Measurements from ENCODE around the gene MST1. TPM values are rescaled to one million over a fixed set of nuclear protein-coding genes. Genes with fewer than 3 reads are reported as not detected.

MST1 gene
- total and polyA plus RNA-seq, 9 of the 15 experiments (the other 6 are each of a cell fraction or from before 2014, with no cell fraction given): 0.08 to 1.8 (median 0.40) TPM

DNA sequence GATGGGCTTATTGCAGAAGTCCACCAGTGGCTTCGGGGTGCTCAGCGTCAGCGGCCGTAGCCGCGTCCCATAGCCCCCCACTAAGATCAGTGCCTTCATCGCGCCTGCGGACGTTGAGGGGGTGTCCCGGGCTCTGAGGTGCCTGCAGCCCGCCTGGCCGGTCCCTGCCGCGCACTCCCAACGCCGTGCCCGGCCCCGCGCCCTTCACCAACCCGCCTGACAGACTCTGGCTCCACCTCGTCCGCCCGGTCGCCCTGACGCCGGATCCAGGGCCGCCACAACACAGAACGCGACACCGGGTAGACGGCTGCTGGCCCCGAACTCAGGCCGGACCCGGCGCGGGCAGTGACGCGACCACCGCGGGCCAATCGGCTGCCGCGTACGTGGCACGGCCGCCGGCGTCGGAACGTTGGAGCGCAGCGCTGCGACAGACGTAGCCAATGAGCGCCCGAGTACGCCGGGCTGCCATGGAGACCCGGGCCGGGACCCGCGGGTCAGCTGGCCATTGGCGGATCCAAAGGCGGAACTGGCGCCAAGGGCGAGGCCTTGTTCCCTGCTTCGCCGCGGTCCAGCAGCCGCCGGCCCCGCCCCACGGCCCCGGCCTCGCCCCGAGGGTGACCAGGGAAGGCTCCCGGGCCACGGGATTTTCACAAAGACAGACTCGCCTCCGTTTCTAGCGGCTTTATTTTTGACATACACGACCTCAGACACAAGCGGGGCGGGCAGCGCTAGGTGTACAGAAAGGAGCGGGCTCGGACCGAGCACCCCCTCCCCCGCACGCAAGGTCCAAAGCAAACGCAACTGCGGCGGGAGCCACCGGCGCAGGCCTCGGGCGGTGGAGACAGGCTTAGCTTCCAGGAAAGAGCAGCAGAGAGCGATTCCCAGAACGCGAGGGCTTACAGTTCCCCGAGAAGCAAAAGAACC is 34.6 kb upstream of the MST1 start, which contains the start of gene GMPPB (continued):
- TF ChIP-seq, protein P1, sequence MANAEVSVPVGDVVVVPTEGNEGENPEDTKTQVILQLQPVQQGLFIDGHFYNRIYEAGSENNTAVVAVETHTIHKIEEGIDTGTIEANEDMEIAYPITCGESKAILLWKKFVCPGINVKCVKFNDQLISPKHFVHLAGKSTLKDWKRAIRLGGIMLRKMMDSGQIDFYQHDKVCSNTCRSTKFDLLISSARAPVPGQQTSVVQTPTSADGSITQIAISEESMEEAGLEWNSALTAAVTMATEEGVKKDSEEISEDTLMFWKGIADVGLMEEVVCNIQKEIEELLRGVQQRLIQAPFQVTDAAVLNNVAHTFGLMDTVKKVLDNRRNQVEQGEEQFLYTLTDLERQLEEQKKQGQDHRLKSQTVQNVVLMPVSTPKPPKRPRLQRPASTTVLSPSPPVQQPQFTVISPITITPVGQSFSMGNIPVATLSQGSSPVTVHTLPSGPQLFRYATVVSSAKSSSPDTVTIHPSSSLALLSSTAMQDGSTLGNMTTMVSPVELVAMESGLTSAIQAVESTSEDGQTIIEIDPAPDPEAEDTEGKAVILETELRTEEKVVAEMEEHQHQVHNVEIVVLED (CRISPR knock-in tag; IDR thresholded peaks at IDR 0.05): peak; percentile 99
- TF ChIP-seq, protein P2, sequence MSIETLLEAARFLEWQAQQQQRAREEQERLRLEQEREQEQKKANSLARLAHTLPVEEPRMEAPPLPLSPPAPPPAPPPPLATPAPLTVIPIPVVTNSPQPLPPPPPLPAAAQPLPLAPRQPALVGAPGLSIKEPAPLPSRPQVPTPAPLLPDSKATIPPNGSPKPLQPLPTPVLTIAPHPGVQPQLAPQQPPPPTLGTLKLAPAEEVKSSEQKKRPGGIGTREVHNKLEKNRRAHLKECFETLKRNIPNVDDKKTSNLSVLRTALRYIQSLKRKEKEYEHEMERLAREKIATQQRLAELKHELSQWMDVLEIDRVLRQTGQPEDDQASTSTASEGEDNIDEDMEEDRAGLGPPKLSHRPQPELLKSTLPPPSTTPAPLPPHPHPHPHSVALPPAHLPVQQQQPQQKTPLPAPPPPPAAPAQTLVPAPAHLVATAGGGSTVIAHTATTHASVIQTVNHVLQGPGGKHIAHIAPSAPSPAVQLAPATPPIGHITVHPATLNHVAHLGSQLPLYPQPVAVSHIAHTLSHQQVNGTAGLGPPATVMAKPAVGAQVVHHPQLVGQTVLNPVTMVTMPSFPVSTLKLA (conservative IDR thresholded peaks at IDR 0.05): peak in 1 of 2 experiments; percentile 84; a peak in 2 of 4 replicates
- TF ChIP-seq NEUROD1 (IDR thresholded peaks at IDR 0.05; ENCODE audit: borderline replicate concordance, low read depth, low read length, partially characterized antibody): no peak
- peak; percentile 98 for TF ChIP-seq CREM (IDR thresholded peaks at IDR 0.05; ENCODE audit: low read depth)
- TF ChIP-seq ELF2 (CRISPR knock-in tag; IDR thresholded peaks at IDR 0.05): 0 out of 2 replicates have a peak, but pooled peaks have one; percentile 36
- TF ChIP-seq KDM5B (IDR thresholded peaks at IDR 0.05; ENCODE audit: insufficient replicate concordance, low read depth, low read length): peak; percentile 53
- no peak for TF ChIP-seq GATAD2B (IDR thresholded peaks at IDR 0.05; ENCODE audit: borderline replicate concordance)
- TF ChIP-seq THRAP3 (IDR thresholded peaks at IDR 0.05; ENCODE audit: borderline replicate concordance): no peak
- peak; percentile 73 for TF ChIP-seq SUPT5H (IDR thresholded peaks at IDR 0.05)
- peak; percentile 96 for TF ChIP-seq RBM25 (IDR thresholded peaks at IDR 0.05; ENCODE audit: low read depth, low read length, severe bottlenecking)
- TF ChIP-seq TAF1 (IDR thresholded peaks at IDR 0.05; ENCODE audit: control insufficient read depth, extremely low read depth, insufficient read depth, low read length, severe bottlenecking): peak; percentile 4
- TF ChIP-seq ETV6 (IDR thresholded peaks at IDR 0.05; ENCODE audit: borderline replicate concordance in 1 of 2, low read depth in 2 of 2, low read length in 1 of 2): no peak
- peak; percentile 82; the same call in 1 of the 2 replicates for TF ChIP-seq ETV6 (CRISPR knock-in tag; IDR thresholded peaks at IDR 0.05; ENCODE audit: borderline replicate concordance)
- TF ChIP-seq MECOM (CRISPR knock-in tag; IDR thresholded peaks at IDR 0.05): no peak
- no peak for TF ChIP-seq ZNF444 (CRISPR knock-in tag; IDR thresholded peaks at IDR 0.05)
- TF ChIP-seq ZKSCAN1 (IDR thresholded peaks at IDR 0.05; ENCODE audit: low read depth, low read length): no peak
- TF ChIP-seq ZNF282 (CRISPR knock-in tag; IDR thresholded peaks at IDR 0.05): no peak
- peak; percentile 43 to 55; a peak in 1 of 4 replicates for TF ChIP-seq SIN3A (IDR thresholded peaks at IDR 0.05; ENCODE audit: borderline replicate concordance in 2 of 2, control insufficient read depth in 1 of 2, low read depth in 2 of 2, low read length in 2 of 2)
- TF ChIP-seq RCOR1 (IDR thresholded peaks at IDR 0.05; ENCODE audit: borderline replicate concordance in 1 of 2, low read depth in 2 of 2, low read length in 2 of 2): 0 out of 4 replicates have a peak, but pooled peaks of 1 of the 2 experiments have one; percentile 2
- TF ChIP-seq NR3C1 (CRISPR knock-in tag; IDR thresholded peaks at IDR 0.05): no peak
- TF ChIP-seq ZNF436 (CRISPR knock-in tag; IDR thresholded peaks at IDR 0.05): no peak
- TF ChIP-seq ZNF644 (tag; IDR thresholded peaks at IDR 0.05; ENCODE audit: low read depth): no peak
- TF ChIP-seq CC2D1A (IDR thresholded peaks at IDR 0.05): peak; percentile 100
- peak; percentile 84; the same call in 1 of the 2 replicates for TF ChIP-seq RBM34 (IDR thresholded peaks at IDR 0.05; ENCODE audit: borderline replicate concordance, insufficient read depth, low read length)
